ENCODE data around the gene ADARB1.

ADARB1 gene

GRCh38 chr21:45220071-45220481 lies 145.7 kb downstream of the ADARB1 start:
- in situ Hi-C loops (cut with MboI; ENCODE audit: low sequenced_read_pairs), result no loop called here

DNA sequence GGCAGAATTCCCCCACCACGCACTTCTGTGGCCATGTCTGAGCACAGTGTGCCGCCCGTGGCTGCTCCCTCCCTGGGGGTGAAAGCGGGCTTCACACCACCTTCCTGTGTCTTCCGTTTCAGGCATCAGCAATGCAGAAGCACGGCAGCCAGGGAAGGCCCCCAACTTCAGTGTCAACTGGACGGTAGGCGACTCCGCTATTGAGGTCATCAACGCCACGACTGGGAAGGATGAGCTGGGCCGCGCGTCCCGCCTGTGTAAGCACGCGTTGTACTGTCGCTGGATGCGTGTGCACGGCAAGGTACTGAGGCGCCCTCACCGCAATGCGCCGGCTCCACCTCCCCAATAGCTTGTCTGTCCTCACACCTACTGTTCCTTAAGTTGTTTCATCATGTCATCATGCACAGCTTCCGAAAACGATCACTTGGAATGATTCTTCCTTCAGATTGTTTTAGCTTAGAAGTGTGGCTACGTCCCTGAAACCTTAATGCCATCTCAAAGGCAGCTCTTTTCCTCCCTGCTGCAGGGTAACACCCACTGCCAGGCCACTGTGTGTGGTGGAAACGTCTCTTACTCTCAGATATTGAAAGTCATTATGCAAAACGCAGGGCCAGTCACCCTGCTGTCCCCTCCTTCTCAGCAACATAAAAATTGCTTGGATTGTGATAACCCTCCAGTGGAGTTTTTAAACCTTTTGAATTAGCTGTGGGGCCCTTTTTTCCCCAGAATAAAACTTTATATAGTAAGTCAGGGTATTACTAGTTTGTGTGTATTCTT lies 146.5 kb downstream of the ADARB1 start:
- in situ Hi-C loops (cut with MboI; ENCODE audit: low sequenced_read_pairs), result no loop called here

GRCh38 chr21:45222001-45222400 lies 147.6 kb downstream of the ADARB1 start:
- in situ Hi-C loops (cut with MboI; ENCODE audit: low sequenced_read_pairs), result no loop called here

GRCh38 chr21:45223236-45224185 lies 149.1 kb downstream of the ADARB1 start:
- in situ Hi-C loops (cut with MboI; ENCODE audit: low sequenced_read_pairs), result no loop called here

DNA sequence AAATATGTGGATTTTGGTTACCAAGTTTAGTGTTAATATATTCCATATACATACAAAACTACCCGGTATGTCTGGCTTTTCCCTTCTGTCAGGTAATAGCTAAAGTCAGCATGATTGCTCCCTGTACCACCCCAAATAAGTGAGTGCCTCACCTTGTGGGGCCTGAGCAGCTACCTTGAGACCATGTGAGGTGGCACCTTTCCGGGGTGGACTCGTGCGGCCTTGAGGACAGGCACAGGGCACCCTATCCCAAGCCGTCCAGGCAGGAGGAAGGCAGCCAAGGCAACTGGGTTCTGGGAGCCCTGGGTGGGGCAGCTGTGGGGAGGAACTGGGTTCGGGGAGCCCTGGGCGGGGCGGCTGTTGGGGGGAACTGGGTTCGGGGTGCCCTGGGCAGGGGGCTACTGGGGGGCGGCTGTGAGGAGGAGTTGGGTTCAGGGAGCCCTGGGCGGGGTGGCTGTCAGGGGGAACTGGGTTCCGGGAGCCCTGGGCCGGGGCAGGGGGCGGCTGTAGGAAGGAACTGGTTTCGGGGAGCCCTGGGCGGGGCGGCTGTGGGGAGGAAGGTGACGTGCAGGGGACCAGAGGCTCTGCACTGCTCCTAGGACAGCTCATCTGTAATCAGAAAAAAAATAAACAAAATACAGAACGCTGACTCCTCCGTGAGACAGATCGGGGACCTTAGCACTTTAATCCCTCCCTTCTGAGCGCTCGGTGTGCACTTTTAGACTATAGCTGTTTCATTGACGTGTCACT lies 150.0 kb downstream of the ADARB1 start:
- in situ Hi-C loops (cut with MboI; ENCODE audit: low sequenced_read_pairs), result no loop called here

GRCh38 chr21:45225041-45225740 lies 150.8 kb downstream of the ADARB1 start:
- in situ Hi-C loops (cut with MboI; ENCODE audit: low sequenced_read_pairs), result no loop called here

DNA sequence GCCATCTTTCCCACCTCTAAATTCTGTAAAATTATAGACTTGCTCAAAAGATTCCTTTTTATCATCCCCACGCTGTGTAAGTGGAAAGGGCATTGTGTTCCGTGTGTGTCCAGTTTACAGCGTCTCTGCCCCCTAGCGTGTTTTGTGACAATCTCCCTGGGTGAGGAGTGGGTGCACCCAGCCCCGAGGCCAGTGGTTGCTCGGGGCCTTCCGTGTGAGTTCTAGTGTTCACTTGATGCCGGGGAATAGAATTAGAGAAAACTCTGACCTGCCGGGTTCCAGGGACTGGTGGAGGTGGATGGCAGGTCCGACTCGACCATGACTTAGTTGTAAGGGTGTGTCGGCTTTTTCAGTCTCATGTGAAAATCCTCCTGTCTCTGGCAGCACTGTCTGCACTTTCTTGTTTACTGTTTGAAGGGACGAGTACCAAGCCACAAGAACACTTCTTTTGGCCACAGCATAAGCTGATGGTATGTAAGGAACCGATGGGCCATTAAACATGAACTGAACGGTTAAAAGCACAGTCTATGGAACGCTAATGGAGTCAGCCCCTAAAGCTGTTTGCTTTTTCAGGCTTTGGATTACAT lies 151.5 kb downstream of the ADARB1 start:
- in situ Hi-C loops (cut with MboI; ENCODE audit: low sequenced_read_pairs), result no loop called here

GRCh38 chr21:45226540-45227326 lies 152.4 kb downstream of the ADARB1 start:
- in situ Hi-C loops (cut with MboI; ENCODE audit: low sequenced_read_pairs), result no loop called here

GRCh38 chr21:45227735-45228134 lies 153.4 kb downstream of the ADARB1 start:
- in situ Hi-C loops (cut with MboI; ENCODE audit: low sequenced_read_pairs), result no loop called here

DNA sequence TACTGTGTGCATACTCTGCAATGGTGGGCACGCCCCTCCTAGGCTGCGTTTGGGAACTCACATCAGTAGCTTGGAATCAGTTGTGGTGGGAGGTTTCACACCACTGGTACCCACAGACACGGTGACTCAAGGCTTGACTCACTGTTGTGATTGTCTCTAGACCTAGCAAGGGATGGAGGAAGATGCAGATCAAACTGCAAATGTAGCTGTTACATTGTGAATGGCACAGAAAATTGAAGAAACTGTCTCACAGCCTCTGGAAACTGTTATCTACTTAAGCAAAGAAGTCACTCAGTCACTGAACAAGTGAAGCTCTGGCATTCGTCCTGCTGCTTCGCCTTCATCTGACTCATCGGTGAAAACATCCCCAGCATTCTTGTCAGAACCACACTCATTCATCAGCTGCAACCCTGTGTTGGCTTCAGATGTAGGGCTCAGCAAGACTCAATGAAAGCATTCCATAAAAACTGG lies 153.8 kb downstream of the ADARB1 start:
- in situ Hi-C loops (cut with MboI; ENCODE audit: low sequenced_read_pairs), result no loop called here

DNA sequence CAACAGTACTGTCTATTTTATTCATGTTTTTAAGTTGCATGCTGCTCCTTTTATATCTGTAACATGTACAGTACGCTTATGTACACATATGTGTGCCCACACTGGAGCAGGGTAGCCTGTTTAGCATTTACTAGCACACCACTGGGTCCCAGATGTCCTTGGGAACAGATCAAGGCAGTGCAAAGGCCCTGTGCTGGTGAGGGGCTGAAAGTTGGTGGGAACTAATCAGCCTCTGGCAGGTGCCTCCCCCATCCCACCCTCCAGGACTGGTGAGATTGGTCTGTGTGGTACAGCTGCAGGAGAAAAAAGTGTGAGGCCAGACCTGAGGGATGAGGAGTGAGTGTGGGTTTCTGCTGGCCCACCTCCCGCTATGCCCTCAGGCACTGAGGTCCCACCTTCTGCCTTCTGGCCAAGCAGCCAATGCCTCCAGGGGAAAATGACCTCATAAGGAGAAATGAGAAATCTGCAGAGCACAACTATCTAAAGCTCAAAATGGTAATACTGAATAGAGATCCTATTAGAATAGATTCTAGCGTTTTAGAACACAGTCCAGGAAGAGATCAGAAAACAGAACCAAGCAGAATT lies 154.4 kb downstream of the ADARB1 start:
- in situ Hi-C loops (cut with MboI; ENCODE audit: low sequenced_read_pairs), result no loop called here

DNA sequence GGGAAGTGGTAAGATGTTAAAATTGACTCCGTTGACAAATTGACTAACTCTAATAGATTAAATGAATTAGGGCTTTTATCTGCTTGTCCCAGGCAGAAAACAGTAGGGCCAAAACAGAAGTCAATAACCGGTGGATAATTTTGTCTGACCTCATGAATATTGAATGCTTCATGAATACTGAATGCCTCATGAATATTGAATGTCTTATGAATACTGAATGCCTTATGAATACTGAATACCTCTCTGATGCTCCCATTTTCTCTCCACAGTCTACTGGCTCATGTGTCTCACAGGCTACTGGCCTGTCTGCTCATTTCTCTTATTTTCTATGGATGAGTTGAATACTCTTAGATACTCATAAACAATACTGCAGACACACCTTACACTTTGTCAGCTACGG lies 157.3 kb downstream of the ADARB1 start:
- in situ Hi-C loops (cut with MboI; ENCODE audit: low sequenced_read_pairs), result no loop called here

DNA sequence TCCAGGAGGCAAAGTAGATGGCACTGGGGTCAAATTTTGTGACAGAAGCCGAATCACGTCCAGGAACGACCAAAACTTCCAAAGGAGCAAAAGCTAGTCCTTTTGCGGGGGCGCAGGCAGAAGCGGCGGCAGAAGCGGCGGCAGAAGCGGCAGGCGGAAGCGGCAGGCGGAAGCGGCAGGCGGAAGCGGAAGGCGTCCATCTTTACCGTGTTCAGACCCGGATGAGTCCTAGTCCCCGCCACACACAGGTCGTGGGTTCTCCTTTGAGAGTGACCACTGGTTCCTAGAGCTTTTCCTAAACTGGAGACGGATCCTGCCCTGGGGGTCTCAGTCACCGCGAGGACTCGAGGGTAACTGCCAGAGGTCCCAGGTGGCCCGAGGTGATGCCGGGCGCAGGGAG lies 159.7 kb downstream of the ADARB1 start:
- in situ Hi-C loops (cut with MboI; ENCODE audit: low sequenced_read_pairs), result no loop called here

- in situ Hi-C loops (cut with MboI; ENCODE audit: low sequenced_read_pairs), result no loop called here
Observed at GRCh38 chr21:45234965-45235364, 160.6 kb downstream of the ADARB1 start.

GRCh38 chr21:45235488-45235887 lies 161.1 kb downstream of the ADARB1 start:
- in situ Hi-C loops (cut with MboI; ENCODE audit: low sequenced_read_pairs), result no loop called here

DNA sequence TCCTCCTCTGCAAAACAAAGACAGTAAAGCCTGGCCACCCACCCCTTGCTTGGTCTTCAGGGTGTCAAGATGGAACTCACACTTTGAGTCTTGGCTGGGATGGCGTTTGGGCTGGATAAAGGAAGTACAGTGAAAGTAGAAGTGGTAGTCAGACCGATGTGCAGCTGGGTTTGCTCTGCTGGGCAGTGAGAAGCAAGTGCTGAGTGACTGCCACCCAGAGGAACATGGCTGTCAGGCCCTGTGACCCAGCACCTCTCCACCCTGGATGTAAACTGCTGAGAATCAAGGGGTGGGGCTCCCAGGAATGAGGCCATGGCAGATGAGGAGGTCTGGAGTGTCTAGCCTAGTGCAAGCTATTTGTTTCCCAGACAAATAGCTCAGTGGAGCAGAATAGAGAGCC lies 162.1 kb downstream of the ADARB1 start:
- in situ Hi-C loops (cut with MboI; ENCODE audit: low sequenced_read_pairs), result no loop called here

GRCh38 chr21:45237401-45237800 lies 163.0 kb downstream of the ADARB1 start:
- in situ Hi-C loops (cut with MboI; ENCODE audit: low sequenced_read_pairs), result no loop called here

- in situ Hi-C loops (cut with MboI; ENCODE audit: low sequenced_read_pairs), result no loop called here
Observed at GRCh38 chr21:45241357-45241756, 167.0 kb downstream of the ADARB1 start.

DNA sequence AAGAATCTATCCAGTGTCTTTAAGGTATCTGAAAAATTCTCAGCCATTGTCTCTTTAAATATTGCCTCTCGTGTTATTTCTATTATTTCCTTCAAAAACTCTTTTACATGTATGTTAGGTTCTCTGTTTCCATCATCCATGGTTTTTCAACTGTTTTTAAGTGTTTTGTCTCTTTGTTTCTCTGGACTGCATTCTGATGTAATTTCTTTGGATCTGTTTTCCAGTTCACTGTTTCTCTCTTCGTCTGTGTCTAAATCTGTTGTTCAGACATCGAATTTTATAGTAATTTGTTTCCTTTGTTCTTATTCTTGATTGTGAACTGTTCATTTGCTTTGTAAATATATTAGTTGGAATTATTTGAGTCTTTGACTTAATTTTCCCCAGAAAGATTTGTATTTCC lies 169.2 kb downstream of the ADARB1 start:
- in situ Hi-C loops (cut with MboI; ENCODE audit: low sequenced_read_pairs), result no loop called here

Measured in HL-60/S4 (cell line).